ENCODE data around the gene EDC4. TPM values are rescaled to one million over a fixed set of nuclear protein-coding genes. Genes with fewer than 3 reads are reported as not detected.
A peak's percentile ranks its signal among the peaks of the same experiment; 100 is the strongest.

Gene EDC4
- total and polyA plus RNA-seq, 12 donors, result 25.8 to 46.8 (median 31.3) TPM

- peaks cover 6 to 99% (median 73%) of the 10 kb centered on the region in 9 donors for H3K36me3 ChIP-seq
- 90 to 93% methylated on average over 13 of the region's 13 CpGs for WGBS, 2 donors
- H3K27me3 ChIP-seq, result no peaks in the 10 kb centered on the region
- TF ChIP-seq CTCF (IDR thresholded peaks at IDR 0.05), result no peak
- DNase-seq (no peak), ATAC-seq (no peak)
- intact Hi-C loops (cut with DNase I), result loop anchor here in 9 of 10 donors (5.0 kb wide), 4 partner anchors 37 to 162 kb away; partner anchors contain the start of genes DDX28 (in 1 of the 9) and DUS2 (in 1 of the 9)
- H3K4me1 ChIP-seq, result peaks cover 22 to 64% (median 30%) of the 10 kb centered on the region in 9 donors
- no peak overlapping the region for H3K4me3 ChIP-seq
- H3K27ac ChIP-seq, result peak overlapping the region in 8 of 10 donors; percentile 7 to 92 (median 88)
- H3K9me3 ChIP-seq, result no peaks in the 10 kb centered on the region
These were observed 7.7 kb downstream of the EDC4 start for GRCh38 chr16:67880584-67880983.

GRCh38 chr16:67881621-67882161, 8.8 kb downstream of the EDC4 start:
- ATAC-seq, result peak; percentile 23 to 71 (median 48)
- H3K27ac ChIP-seq, result peak overlapping the region; percentile 44 to 92 (median 88)
- DNase-seq, result peak; percentile 31 to 53

GRCh38 chr16:67882374-67883145, 9.7 kb downstream of the EDC4 start:
- intact Hi-C loops (cut with DNase I), result loop anchor here in 9 of 10 donors (2.0 to 5.0 kb wide), 5 partner anchors 35 to 160 kb away; partner anchors contain the start of genes DDX28 (in 1 of the 9) and DUS2 (in 1 of the 9)
- ATAC-seq, result peak; percentile 43 to 82 (median 74)
- no peak overlapping the region for H3K4me3 ChIP-seq

More at GRCh38 chr16:67881621-67882161, 8.8 kb downstream of the EDC4 start:
- peaks cover 19 to 55% (median 25%) of the 10 kb centered on the region in 9 donors for H3K4me1 ChIP-seq
- no peak overlapping the region for H3K4me3 ChIP-seq
- H3K27me3 ChIP-seq, result no peaks in the 10 kb centered on the region
- no peaks in the 10 kb centered on the region for H3K9me3 ChIP-seq
- H3K36me3 ChIP-seq, result peaks cover 6 to 99% (median 74%) of the 10 kb centered on the region in 9 donors
- 64 to 75% methylated on average over 21 of the region's 21 CpGs for WGBS, 2 donors
- intact Hi-C loops (cut with DNase I), result loop anchor here in 9 of 10 donors (2.0 to 5.0 kb wide), 5 partner anchors 36 to 161 kb away; partner anchors contain the start of genes DDX28 (in 1 of the 9) and DUS2 (in 1 of the 9)
- TF ChIP-seq CTCF (IDR thresholded peaks at IDR 0.05), result no peak

More at GRCh38 chr16:67882374-67883145, 9.7 kb downstream of the EDC4 start:
- Histone ChIP-seq H3K27ac (peak overlapping the region; percentile 44 to 92 (median 88)), H3K36me3 (peaks cover 6 to 94% (median 65%) of the 10 kb centered on the region in 9 donors), H3K27me3 (no peaks in the 10 kb centered on the region), H3K9me3 (no peaks in the 10 kb centered on the region), H3K4me1 (peaks cover 19 to 55% (median 25%) of the 10 kb centered on the region in 9 donors)
- peak in 4 of 9 donors; percentile 15 to 33 (median 28) for TF ChIP-seq CTCF (IDR thresholded peaks at IDR 0.05)
- peak; percentile 64 to 78 for DNase-seq
- WGBS, 2 donors, result 52 to 65% methylated on average over 18 of the region's 18 CpGs

Measured in heart right ventricle (tissue), 16 donors.